Ramos (cell line): ENCODE measurements around the gene BMF.

Experiments used
- in situ Hi-C: fragments of 300-500 bp; cut with MboI; formaldehyde crosslinking; loops from one replicate; pipeline ENCODE4 v1.14.3; 2022; ENCODE audit warnings: low sequenced_read_pairs; ENCODE audit not compliant: unreplicated experiment

The BMF gene

DNA sequence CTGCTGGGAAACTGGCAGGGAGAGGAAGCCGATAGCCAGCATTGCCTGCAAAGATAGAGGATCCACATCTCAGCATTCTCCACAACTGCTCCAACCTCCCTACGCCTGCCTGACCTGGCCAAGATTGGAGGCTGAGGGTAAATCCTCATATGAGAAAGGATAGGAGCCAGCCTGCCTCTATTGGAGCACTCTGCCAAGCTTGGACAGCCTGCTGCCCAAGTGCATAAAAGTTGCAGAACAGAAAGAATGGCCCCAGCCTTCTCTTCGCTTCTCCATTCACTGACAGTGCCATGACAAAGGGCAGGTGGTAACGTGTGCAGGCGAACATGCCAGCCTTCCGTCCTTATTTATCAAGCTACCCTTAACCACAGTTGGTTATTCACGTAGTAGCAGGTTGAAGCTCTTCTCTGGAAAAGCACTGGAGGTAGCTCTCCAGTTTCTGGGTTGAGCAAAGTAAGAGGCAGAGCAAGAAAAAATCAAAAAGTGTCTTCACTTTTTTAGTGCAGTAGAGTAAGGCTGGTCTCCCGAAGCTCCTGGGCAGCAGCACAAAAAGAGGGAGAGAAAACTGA, 4.3 kb downstream of the BMF start:
- in situ Hi-C loops, result no loop called here

DNA sequence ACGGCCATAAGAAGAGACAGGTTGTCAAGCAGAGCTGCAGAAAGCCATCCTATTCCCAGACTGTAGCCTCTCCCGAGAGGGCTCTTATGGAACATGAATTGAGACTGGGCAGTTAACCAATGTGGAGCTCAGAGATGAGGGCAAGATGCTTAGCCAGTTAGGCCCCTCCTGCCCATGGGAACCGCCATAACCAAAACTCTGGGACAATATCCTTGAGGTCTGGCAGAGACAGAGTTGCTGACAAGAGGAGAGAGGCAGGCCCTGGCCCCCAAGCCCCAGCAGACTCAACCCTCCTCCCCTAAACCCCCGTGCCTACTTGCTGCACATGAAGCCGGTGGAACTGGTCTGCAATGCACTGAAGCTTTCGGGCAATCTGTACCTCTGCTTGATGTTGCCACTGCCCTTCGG, 4.8 kb downstream of the BMF start:
- in situ Hi-C loops, result no loop called here

DNA sequence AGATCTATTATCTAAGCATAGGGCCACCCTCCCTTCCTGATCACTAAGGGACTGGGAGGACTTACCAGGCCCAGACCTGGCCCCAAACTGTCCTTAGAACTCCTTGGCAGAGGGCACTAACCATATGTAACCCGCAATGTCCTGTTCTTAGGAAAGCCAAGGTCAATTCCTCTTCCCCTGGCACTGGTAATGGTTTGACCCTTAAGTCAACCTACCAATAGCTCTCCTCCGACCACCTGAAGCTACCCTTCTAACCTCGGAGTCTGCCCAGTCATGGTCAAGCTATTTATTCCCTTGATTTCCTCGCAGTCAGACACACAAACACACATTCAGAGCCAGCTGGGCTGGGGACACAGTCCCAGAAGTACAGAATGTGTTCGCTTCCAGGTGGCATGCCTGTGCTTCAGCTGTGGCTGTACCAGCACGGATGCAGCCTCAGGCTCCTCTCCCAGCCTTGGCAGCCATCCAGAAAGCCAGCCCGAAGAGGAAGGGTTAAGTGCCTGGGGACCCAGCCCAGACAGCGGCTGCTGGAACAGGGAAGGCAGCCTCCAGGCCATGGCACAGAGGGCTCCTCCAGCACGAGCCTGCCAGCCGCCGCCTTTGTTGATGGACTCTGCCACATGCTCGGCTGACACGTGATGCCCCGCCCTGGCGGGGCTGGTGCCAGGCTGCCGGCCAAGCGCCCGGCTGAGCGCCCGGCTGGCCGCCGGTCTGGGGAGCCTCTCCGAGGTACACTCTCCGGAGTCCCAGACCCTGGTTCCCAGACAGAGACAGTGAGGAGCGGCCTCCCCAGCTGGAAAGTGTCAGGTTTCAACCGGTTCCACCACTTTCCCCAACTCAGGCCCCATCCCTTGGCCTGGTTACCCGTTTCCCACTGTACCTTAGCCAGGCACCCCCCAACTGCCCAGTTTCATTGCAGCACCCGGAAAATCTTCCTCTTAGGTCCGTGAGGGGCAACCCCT, 5.5 kb downstream of the BMF start:
- in situ Hi-C loops, result no loop called here

DNA sequence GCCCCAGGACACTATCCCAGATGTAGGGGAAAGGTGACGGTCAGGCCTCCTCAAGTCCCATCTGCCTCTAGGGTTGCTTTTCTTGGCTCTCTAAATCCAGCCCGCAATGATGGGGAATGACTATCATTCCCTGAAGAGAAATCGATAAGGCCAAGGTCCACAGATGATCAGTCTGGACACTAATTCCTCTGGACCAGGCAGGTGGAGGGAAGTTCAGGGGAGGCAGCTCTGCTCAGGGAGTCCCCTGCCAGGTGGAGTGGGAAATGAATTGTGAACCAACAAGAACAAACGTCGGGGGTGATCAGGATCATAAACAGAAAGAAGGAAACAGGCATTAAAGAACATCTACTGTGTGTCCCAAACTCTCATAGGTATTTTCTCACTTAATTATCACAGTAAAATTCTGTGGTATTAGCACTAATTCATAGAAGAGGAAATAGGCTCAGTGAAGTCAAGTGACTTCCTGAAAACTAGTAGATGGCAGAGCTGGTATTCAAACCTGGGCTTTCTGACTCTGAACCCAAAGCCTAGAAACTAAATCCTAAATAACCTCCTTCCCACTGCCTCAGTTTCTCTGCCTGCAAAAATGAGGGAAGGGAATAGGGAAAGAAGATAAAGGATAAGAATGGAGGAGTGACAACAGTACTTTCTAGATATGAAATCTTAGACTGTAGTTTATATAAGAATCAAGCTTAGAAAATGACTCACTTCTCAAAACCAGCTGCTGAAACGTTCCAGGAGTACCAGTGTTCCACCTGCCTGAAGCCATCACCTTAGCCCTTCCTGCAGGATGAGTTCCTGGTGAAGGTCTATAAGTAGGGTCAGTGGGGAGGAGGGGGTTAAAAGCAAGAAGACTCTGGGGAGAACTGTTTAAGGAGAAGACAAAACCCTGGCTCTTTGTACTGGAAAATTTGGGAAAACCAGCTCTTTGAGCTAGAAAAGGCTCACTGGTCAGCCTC, 7.5 kb downstream of the BMF start:
- in situ Hi-C loops, result no loop called here

DNA sequence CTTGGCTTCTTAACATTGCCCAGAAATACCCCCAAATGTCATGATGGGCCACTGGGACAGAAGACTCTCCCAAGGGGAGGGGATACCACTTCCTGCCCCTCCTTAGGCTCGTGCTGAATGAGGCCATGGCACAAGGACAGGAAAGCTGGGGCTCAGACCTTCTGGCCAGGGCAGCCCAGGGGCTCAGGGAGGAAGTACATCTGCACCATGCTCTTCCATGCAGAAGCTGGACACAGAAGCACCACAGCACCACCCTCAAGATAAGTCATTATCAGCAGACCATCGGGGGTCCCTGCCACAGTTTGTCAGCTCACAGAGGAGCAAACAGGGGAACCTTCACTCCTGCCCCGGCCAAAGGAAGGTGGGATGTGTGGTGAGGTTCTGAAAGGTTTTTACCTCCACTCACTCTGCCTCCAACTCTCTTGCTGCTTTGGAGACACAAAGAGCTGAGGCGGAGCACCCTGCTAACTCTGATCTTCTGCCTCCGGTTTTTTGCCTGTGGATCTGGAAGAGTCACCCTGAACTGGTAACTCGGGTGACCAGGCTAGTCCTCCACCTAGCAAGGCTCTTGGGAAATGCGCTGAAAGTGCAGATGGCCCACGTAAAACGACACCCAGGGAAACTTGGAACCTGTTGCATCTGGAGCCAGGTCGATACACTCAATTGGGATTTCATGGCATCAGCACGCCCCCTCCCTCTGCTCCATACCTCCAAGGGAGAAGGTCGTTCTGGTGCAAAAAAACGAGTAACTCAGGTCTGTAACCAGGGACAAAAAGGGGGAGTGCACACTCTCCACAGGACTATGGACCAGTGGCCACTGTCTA, 8.3 kb downstream of the BMF start:
- in situ Hi-C loops, result no loop called here

DNA sequence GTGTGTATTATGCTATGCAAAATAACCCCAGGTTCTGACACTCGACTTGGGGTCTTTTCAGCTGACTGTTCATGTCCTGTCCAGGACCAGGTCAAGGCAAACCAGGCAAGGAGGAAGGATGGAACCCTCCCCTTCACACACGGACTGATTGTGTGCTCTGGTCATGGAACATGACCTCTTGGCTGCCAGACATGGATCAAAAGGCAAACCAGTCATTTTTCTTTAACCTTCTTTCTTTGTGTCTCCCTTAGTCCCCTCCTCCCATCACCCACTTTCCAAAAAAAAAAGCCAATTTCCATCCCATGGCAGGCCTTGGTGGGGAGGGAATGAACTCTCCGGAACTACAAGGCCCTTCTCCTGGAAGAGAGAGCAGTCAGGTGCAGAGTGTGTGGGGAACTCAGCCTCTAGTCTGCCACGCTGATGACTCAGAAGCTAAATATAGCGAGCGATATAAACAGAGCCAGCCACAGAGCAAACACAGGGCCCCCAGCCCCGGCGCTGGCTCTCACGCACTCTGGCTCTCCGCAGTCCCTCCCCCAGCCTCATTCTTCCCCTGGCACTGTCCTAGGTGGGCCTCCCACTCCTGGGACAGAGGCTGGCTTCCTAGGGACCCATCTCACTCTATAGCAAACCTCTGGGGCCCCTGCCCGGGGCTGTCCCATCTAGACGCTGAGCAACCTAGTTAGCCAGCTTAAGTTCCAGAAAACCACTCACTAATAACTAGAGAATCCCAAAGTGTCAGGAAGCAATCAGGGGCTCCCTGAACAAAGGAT, 10.0 kb downstream of the BMF start:
- in situ Hi-C loops, result loop anchor here (5.0 kb wide), 1 partner anchor 46 kb away; no protein-coding TSS in a partner anchor

DNA sequence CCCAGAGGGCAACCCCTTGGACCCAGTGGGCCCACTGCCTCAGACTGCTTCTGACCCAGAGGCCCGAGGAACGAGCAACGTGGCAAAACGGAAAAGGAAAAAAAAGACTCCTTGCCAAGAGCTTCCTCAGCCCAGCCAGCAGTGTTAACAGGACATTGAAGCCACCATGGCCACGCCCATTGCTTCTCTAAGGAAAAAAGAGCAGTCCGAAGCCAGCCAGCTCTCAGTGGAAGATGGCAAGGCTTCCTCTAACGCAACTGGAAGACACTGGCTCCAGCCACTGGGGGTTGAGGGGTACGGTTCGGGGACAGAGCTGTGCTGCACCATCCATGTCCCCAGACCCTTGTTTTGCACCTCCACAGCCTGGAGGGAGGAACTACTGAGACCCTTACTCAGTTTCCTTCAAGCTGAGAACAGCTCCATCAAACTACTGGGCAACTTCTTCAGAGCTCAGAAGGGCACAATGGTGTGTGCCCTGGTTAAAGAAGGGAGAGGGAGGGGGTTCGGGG, 10.7 kb downstream of the BMF start:
- in situ Hi-C loops, result loop anchor here (5.0 kb wide), 1 partner anchor 46 kb away; no protein-coding TSS in a partner anchor

DNA sequence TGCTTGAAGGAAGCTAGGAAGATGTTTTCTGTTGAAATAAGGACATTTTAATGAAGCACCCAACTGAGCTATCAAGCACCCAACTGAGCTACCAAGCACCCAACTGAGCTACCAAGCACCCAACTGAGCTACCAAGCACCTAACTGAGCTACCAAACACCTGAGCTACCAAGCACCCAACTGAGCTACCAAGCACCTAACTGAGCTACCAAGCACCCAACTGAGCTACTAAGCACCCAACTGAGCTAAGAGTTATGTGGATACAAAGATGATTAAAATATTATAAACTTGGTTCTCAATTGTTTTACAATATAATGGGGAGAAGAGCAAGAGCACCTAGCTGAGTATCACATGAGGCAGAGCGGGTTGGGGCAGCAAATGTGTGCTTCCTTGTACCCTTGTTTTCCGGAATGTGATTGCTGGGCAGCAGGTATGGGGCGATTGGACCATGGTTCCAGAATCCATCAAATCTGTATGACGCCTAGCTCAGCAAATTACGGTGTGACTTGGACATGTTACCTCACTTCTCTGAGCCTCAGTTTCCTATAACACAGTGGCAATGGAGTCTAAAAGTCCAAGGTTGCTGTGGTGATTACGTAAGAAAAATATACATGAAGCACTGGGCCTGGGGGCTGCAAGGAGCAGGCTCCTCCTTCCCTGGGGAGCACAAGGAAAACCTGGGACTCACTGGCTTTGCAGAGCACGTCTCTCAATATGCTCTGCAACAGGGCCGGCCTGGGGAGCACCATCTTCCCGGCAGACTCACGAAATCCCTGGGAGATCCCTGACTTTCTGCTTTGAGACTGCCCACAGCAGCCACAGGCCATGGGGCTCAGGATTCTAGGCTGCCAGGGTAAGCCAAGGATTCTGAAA, 11.3 kb downstream of the BMF start:
- in situ Hi-C loops, result loop anchor here (5.0 kb wide), 1 partner anchor 45 kb away; no protein-coding TSS in a partner anchor

DNA sequence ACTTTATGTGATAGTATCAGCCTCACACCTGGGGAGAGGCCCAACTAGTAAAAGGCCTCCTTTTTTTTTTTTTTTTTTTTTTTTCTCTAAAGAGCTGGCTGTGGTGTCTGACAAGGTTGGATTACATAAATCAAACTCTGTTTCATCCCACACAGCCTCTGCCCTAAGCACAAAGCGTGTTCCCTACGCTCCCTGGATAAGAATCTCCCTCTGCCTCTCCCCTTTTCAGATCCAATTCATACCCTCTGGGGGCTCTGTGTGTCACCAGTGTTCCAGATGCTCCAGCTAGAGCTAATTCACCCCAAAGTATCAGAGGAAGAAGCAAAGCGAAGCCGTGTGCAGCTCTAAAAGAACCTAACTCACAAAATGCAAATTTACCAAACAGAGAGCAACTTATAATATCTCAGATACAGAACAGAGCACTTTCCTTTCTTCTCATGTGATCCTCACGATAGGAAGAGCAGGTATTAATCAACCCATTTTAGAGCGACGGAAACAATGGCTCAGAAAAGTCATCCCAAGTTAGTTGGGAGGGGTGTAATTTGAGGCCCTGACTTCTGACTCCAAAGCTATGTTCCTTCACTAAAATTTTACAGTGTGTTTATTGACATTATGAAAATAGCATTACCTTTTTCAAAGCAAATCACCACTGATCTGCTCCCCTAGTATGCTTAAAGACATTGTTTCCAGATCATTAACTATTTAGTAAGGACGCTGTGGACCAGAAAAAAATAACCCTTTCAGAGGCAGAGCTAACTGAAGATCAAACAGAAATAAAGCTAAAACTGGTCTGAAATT, 12.4 kb downstream of the BMF start:
- in situ Hi-C loops, result loop anchor here (5.0 kb wide), 1 partner anchor 44 kb away; no protein-coding TSS in a partner anchor

DNA sequence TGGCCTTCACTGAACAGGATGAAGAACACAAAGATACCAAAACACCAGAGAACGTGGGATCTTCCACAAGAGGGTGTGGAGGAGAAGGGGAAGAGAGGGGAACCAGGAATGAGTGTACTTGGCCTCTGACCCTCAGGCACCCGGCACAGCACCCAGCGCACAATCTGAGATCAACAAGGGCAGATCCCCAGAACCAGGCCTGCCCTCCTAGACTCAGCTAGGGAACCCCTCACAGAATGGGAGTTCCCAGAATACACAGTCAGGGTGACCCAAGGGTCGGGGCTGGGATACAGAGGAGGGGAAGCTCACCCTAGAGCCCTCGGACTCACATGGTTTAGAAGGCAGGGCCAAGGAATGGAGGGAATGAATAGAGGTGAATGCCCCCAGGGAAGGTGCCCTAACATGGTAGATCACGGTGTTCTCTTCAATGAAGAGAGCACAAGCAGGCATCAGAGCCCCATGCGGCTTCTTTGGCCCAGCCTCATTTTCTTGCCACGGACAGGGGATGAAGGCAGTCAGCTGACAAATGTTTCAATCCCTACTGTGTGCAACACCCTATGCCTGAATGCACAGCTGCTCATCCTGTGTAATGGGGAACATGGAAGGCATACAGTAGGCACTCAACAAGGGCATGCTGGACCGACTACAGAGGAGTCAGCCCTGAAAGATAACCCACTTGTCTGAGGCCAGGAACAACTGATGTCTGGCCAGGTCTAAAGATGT, 13.1 kb downstream of the BMF start:
- in situ Hi-C loops, result loop anchor here (5.0 kb wide), 1 partner anchor 43 kb away; no protein-coding TSS in a partner anchor

DNA sequence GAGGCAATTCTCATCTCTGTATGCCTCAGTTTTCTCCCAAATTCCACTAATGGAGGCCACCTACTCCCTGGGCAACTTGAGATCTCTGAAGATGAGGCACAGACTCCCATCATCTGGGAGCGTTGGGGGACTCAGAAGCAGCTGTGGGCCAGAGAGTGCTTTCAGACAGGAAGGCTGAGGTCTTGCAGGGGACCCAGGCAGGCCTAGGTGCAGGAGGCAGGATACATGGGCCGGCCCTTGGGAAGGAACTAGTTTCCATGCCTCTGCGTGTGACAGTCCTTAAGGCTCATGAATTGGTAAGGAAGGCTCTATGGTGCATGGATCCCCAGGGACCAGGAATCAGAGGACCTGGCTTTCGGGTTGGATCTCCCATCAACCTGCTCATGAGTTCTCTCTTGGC, 14.5 kb downstream of the BMF start:
- in situ Hi-C loops, result no loop called here

DNA sequence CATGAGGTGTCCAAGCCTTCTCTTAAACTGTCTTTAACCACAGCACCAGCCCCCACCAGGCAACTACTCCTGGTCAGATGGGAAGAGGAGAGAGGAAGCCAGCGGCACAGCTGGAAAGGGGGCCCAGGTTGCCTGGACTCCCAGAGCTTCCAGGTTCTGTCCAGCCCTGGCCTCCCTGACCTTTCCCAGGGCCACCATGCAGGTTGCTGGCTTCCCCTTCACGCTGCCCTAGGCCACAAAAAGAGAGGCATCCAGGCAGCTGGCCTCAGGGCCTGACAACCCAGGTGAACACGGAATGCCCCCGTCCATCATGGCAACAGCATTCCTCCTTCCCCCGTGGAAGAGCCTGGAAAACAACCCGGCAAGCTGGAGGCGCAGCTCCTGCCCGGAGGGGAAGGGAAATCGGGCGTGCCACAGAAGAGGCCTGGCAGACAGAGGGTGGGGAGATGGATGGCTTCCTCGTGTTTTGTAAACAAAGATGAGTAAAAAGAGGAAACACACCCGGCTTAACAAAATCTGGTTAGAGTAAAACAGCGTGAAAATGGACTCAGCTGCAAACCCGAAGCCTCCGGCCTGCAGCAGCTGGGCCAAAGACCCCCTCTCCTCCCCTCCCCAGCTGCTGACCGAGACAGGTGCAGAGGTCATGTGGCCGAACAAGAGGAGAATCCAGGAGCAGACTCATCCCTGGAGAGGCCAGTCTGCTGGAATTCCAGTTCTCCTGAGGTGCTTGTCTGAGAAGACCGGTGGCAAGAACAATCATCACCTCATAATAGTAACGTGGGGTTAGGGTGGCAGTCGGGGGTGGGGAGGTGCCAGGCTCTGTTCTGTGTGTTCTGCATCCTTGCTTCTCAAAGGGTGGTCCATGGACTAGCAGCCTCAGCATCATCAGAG, 15.5 kb downstream of the BMF start:
- in situ Hi-C loops, result no loop called here

DNA sequence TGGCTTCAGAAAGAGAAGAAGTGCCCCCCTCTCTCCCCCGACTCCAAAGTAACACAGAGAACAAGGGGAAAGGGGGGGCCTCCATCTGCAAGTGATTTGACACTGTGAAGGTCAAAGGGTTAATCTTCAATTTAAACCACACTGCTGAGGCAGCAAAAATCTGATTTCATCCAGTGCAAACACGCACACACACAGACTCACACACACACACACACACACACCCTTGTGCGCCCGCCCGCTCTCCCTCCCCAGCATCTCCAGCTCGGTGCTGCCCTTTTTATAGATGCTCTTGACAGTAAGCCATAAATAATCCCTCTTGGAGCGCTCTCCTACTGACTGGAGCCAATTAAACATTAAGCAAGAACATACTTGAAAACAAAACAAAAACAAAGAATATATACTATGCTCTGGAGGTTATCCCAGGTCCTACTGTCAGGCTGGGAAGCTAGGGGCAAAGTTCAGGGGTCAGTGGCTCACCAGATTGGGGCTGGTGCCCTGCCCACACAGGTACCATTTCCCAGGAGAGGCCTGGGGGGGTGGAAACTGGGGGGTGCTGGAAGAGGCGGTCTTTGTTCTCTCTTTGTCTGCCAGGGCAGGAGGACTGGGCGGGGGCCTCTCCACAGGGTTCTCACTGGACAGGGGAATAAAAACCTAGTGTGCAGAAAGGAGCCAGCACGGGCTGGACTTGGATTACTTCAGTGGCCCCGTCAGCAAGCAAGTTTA, 16.3 kb downstream of the BMF start:
- in situ Hi-C loops, result no loop called here

DNA sequence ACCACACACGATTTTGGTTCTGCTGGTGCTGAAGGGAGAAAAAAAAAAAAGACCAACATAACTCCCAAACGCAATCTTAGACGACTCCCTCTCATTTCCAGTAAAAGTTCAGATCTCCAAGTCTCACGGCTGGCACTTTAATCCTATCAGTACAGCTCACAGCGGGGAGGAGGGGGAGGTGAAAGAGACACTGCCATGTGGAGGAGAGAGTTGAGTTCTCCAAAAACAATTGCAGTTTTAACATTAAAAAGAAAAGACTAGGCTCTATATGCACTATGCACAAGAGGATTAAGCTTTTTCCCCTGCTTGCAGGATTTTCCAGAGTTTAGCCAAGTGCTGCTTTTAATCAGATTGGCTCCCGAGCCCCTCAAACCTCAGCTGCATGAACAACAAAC, 16.8 kb downstream of the BMF start:
- in situ Hi-C loops, result no loop called here
